Measurements from ENCODE around the gene WDR33.

Gene WDR33

GRCh38 chr2:127678991-127679390, 132.0 kb downstream of the WDR33 start:
- no peak overlapping the region for H3K27ac ChIP-seq
- no peak for DNase-seq
- intact Hi-C loops (cut with DNase I; ENCODE audit: low total_unique reads), result loop anchor here (10.0 kb wide), 1 partner anchor 294 kb away; the partner anchor contains the start of gene MAP3K2
- H3K36me3 ChIP-seq, result no peaks in the 10 kb centered on the region
- TF ChIP-seq CTCF (IDR thresholded peaks at IDR 0.05), result no peak
- no peak overlapping the region for H3K4me3 ChIP-seq
- no peaks in the 10 kb centered on the region for H3K27me3 ChIP-seq
- peaks cover 0 to 55% (median 31%) of the 10 kb centered on the region in 4 donors for H3K4me1 ChIP-seq
- H3K9me3 ChIP-seq, result no peaks in the 10 kb centered on the region

- no peaks in the 10 kb centered on the region for H3K27me3 ChIP-seq
- no peak overlapping the region for H3K27ac ChIP-seq
- no peaks in the 10 kb centered on the region for H3K36me3 ChIP-seq
- intact Hi-C loops (cut with DNase I; ENCODE audit: low total_unique reads), result loop anchor here (10.0 kb wide), 1 partner anchor 294 kb away; the partner anchor contains the start of gene MAP3K2
- no peak overlapping the region for H3K4me3 ChIP-seq
- H3K4me1 ChIP-seq, result peaks cover 0 to 53% (median 34%) of the 10 kb centered on the region in 4 donors
- DNase-seq, result peak in 1 of 2 donors; percentile 17
- no peak for TF ChIP-seq CTCF (IDR thresholded peaks at IDR 0.05)
- no peaks in the 10 kb centered on the region for H3K9me3 ChIP-seq
Measured at GRCh38 chr2:127678531-127678930, 132.4 kb downstream of the WDR33 start.

GRCh38 chr2:127676906-127677305, 134.1 kb downstream of the WDR33 start:
- TF ChIP-seq CTCF (IDR thresholded peaks at IDR 0.05), result no peak
- no peaks in the 10 kb centered on the region for H3K36me3 ChIP-seq
- H3K9me3 ChIP-seq, result no peaks in the 10 kb centered on the region
- H3K4me3 ChIP-seq, result no peak overlapping the region
- H3K27me3 ChIP-seq, result no peaks in the 10 kb centered on the region
- peak; percentile 40 to 90 for DNase-seq
- H3K4me1 ChIP-seq, result peaks cover 0 to 53% (median 42%) of the 10 kb centered on the region in 4 donors
- H3K27ac ChIP-seq, result peak overlapping the region; percentile 42 to 95
- intact Hi-C loops (cut with DNase I; ENCODE audit: low total_unique reads), result loop anchor here (10.0 kb wide), 1 partner anchor 292 kb away; the partner anchor contains the start of gene MAP3K2

- peak in 1 of 2 experiments; percentile 5 for TF ChIP-seq CTCF (IDR thresholded peaks at IDR 0.05)
- Histone ChIP-seq H3K27ac (peak within 1 kb of the TSS; percentile 93 to 95), H3K4me3 (peak within 1 kb of the TSS; percentile 89 to 97), H3K27me3 (no peaks in the 10 kb centered on the region), H3K9me3 (no peaks in the 10 kb centered on the region), H3K4me1 (peaks cover 0 to 53% (median 42%) of the 10 kb centered on the region in 4 donors), H3K36me3 (no peaks in the 10 kb centered on the region)
- peak in 1 of 2 donors; percentile 46 for DNase-seq
- intact Hi-C loops (cut with DNase I; ENCODE audit: low total_unique reads), result loop anchor here (2.0 to 10.0 kb wide), 2 partner anchors 23 to 291 kb away; partner anchors contain the start of gene MAP3K2
Measured at GRCh38 chr2:127675331-127676261, 135.4 kb downstream of the WDR33 start, which contains the start of gene LIMS2. LIMS2 (minus strand) TSS chr2:127675530; CDS start chr2:127675024, 506 bp downstream.

- peak overlapping the region; percentile 93 to 95 for H3K27ac ChIP-seq
- intact Hi-C loops (cut with DNase I; ENCODE audit: low total_unique reads), result loop anchor here (2.0 to 10.0 kb wide), 2 partner anchors 22 to 290 kb away; partner anchors contain the start of gene MAP3K2
- H3K27me3 ChIP-seq, result no peaks in the 10 kb centered on the region
- H3K4me3 ChIP-seq, result peak overlapping the region; percentile 89 to 97
- no peaks in the 10 kb centered on the region for H3K36me3 ChIP-seq
- DNase-seq, result peak; percentile 61 to 90
- no peak for TF ChIP-seq CTCF (IDR thresholded peaks at IDR 0.05)
- H3K4me1 ChIP-seq, result peaks cover 0 to 61% (median 45%) of the 10 kb centered on the region in 4 donors
- H3K9me3 ChIP-seq, result no peaks in the 10 kb centered on the region
Measured at GRCh38 chr2:127674241-127675209, 136.4 kb downstream of the WDR33 start.

All from tibial artery (tissue), 4 donors.